WI38 (cell line): Measurements from ENCODE around the gene TSPYL4.

Source experiments
- H3K4me3 ChIP-seq: 2 replicates; pipeline ENCODE4 v1.5.1; 2011; ENCODE audit warnings: low read depth, mild to moderate bottlenecking, control low read depth, low read length
- CTCF ChIP-seq: IDR thresholded peaks from 2 replicates; pipeline ENCODE4 v1.5.1; 2012; ENCODE audit warnings: low read depth, mild to moderate bottlenecking, control low read depth, low read length

TSPYL4 gene

GRCh38 chr6:116244284-116244683 lies 9.6 kb downstream of the TSPYL4 start:
- H3K4me3 ChIP-seq, result no peak overlapping the region
- no peak for TF ChIP-seq CTCF

DNA sequence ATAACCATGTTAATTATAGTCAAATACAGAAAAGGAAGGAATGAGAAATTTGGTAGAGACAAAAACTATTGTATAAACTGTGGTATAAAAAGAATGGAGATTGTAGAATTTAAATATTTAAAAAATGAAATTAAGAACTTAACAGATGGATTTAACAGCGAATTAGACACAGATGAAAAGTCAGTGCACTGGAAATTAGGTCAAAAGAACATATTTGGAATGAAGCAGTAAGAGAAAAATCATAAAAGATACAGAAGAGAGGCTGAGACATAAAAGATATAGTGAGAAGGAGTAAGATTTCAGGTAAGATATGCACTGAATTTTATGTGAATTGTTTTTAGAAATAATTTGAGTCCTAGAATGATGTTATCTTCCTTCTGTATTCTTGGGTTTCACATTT lies 14.0 kb downstream of the TSPYL4 start:
- no peak for TF ChIP-seq CTCF
- H3K4me3 ChIP-seq, result no peak overlapping the region

DNA sequence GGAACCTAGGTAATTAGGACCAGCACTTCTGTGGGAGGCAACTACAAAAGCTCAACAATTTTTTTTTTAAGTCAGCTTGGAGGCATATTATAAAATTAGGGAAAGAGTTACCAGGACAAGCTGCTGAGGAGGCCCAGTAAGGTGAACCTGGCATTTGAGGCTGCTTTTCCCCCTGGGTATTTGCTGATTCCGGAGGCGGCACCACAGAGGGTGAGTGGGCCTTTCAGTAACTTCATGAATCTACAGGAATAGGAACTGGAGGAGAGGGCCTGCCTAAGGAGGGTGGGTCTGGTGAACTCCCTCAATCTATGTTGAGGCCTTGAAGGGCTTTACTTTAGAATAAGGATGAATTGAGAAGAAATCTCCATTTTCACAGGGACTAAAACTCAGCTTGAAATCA lies 14.6 kb downstream of the TSPYL4 start:
- no peak overlapping the region for H3K4me3 ChIP-seq
- no peak for TF ChIP-seq CTCF

- H3K4me3 ChIP-seq, result no peak overlapping the region
- no peak for TF ChIP-seq CTCF
These were observed 15.8 kb downstream of the TSPYL4 start for GRCh38 chr6:116238083-116238482.

DNA sequence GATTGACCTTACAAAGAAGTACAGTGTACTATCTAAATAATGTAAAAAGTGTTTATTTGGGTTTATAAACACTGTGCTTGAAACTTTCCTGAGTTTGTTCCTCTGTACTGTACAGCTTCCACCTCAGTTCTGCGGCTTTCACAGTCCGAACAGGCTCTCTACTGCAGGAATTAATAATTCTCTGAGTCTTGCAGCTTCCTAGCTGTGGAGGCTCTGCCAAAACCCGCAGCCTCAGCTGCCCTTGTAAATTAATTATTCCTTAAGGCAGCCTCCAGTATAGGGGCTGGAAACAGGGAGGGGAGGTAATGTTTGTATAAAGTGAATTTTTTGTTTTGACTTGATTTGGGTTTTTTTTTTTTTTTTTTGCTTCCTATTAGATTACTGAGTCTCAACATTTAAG lies 19.2 kb downstream of the TSPYL4 start:
- no peak for TF ChIP-seq CTCF
- H3K4me3 ChIP-seq, result no peak overlapping the region

GRCh38 chr6:116229287-116229913 lies 24.5 kb downstream of the TSPYL4 start:
- H3K4me3 ChIP-seq, result no peak overlapping the region
- no peak for TF ChIP-seq CTCF

DNA sequence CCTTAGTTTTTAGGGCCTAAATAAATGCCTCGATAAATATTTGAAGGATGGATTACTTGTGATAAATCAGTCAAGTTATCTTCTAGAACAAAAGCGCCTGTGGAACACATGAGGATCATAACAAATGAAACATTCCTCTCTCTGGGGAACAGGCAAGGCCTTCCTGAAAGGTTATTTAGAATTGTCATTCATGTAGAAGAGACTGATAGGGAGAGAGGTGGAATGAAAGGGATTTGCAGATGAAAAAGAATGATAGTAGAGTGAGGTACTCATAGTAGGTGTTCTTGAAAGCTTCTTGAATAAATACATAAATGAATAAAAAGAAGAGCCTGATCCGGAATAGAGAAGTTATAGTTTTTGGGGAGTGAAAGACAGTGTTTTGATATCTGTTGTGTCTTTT lies 30.5 kb downstream of the TSPYL4 start:
- no peak for TF ChIP-seq CTCF
- H3K4me3 ChIP-seq, result no peak overlapping the region
